GM12865 (cell line): ENCODE results near the gene GRIN3A.

ENCODE experiments used
- DNase-seq: peaks from one replicate; pipeline ENCODE4 v3.0.0; 2010; ENCODE audit warnings: low read depth
- H3K4me3 ChIP-seq: 2 replicates; pipeline ENCODE4 v1.5.1; 2011; ENCODE audit warnings: mild to moderate bottlenecking, low read depth, low read length, control low read depth
- CTCF ChIP-seq: IDR thresholded peaks from 2 replicates; pipeline ENCODE4 v1.5.1; 2011; ENCODE audit warnings: low read length, control low read depth, low read depth, inconsistent platforms; ENCODE audit not compliant: insufficient read depth; ENCODE audit errors: missing control alignments

The GRIN3A gene

GRCh38 chr9:101636247-101636646 lies 102.2 kb downstream of the GRIN3A start:
- DNase-seq, result no peak
- no peak overlapping the region for H3K4me3 ChIP-seq
- no peak for TF ChIP-seq CTCF

GRCh38 chr9:101635473-101635872 lies 103.0 kb downstream of the GRIN3A start:
- H3K4me3 ChIP-seq, result no peak overlapping the region
- TF ChIP-seq CTCF, result no peak
- no peak for DNase-seq

GRCh38 chr9:101634741-101635409 lies 103.6 kb downstream of the GRIN3A start:
- TF ChIP-seq CTCF, result no peak
- no peak for DNase-seq

GRCh38 chr9:101632611-101633010 lies 105.8 kb downstream of the GRIN3A start:
- no peak overlapping the region for H3K4me3 ChIP-seq
- TF ChIP-seq CTCF, result no peak

More at GRCh38 chr9:101634741-101635409, 103.6 kb downstream of the GRIN3A start:
- H3K4me3 ChIP-seq, result no peak overlapping the region

GRCh38 chr9:101631892-101632291 lies 106.6 kb downstream of the GRIN3A start:
- DNase-seq, result no peak
- H3K4me3 ChIP-seq, result no peak overlapping the region
- TF ChIP-seq CTCF, result no peak

More at GRCh38 chr9:101632611-101633010, 105.8 kb downstream of the GRIN3A start:
- no peak for DNase-seq

GRCh38 chr9:101629636-101630035 lies 108.8 kb downstream of the GRIN3A start:
- DNase-seq, result no peak
- H3K4me3 ChIP-seq, result no peak overlapping the region
- TF ChIP-seq CTCF, result no peak

- DNase-seq, result no peak
- TF ChIP-seq CTCF, result no peak
Observed at GRCh38 chr9:101628173-101628572, 110.3 kb downstream of the GRIN3A start.

More at GRCh38 chr9:101628173-101628572, 110.3 kb downstream of the GRIN3A start:
- H3K4me3 ChIP-seq, result no peak overlapping the region
